Duodenal mucosa (tissue), 2 donors: ENCODE results near the gene PRKAG3.

Source experiments
- H3K27ac ChIP-seq: one replicate; pipeline ENCODE4 v1.7.0; 2013; ENCODE audit warnings: low read depth, low read length
- H3K27me3 ChIP-seq, 2 donors: one replicate each; pipeline ENCODE4 v1.7.0; 2013; ENCODE audit warnings: low read length in 2 of 2, control low read depth in 1 of 2; ENCODE audit not compliant: insufficient read depth in 2 of 2, control insufficient read depth in 1 of 2
- H3K36me3 ChIP-seq, 2 donors: one replicate each; pipeline ENCODE4 v1.7.0; 2013; ENCODE audit warnings: low read length in 2 of 2, control low read depth in 1 of 2; ENCODE audit not compliant: insufficient read depth in 2 of 2, control insufficient read depth in 1 of 2
- H3K4me1 ChIP-seq, 2 donors: one replicate each; pipeline ENCODE4 v1.7.0; 2013; ENCODE audit warnings: low read length in 2 of 2, control low read depth in 1 of 2; ENCODE audit not compliant: insufficient read depth in 2 of 2, control insufficient read depth in 1 of 2
- H3K4me3 ChIP-seq, 2 donors: one replicate each; pipeline ENCODE4 v1.7.0; 2013; ENCODE audit warnings: low read length in 2 of 2, low read depth in 1 of 2
- H3K9ac ChIP-seq, 2 donors: one replicate each; pipeline ENCODE4 v1.7.0; 2013; ENCODE audit warnings: low read length in 2 of 2, low read depth in 1 of 2
- H3K9me3 ChIP-seq, 2 donors: one replicate each; pipeline ENCODE4 v1.7.0; 2013; ENCODE audit warnings: low read length in 2 of 2, control low read depth in 1 of 2; ENCODE audit not compliant: control insufficient read depth in 1 of 2

PRKAG3 gene

GRCh38 chr2:218815244-218815637, 16.4 kb downstream of the PRKAG3 start:
- Histone ChIP-seq H3K4me1 (peaks cover 12 to 14% of the 10 kb centered on the region in 2 donors), H3K9ac (no peak overlapping the region), H3K9me3 (no peaks in the 10 kb centered on the region), H3K27ac (no peak overlapping the region), H3K27me3 (no peaks in the 10 kb centered on the region), H3K36me3 (peaks cover 20 to 54% of the 10 kb centered on the region in 2 donors), H3K4me3 (no peak overlapping the region)

DNA sequence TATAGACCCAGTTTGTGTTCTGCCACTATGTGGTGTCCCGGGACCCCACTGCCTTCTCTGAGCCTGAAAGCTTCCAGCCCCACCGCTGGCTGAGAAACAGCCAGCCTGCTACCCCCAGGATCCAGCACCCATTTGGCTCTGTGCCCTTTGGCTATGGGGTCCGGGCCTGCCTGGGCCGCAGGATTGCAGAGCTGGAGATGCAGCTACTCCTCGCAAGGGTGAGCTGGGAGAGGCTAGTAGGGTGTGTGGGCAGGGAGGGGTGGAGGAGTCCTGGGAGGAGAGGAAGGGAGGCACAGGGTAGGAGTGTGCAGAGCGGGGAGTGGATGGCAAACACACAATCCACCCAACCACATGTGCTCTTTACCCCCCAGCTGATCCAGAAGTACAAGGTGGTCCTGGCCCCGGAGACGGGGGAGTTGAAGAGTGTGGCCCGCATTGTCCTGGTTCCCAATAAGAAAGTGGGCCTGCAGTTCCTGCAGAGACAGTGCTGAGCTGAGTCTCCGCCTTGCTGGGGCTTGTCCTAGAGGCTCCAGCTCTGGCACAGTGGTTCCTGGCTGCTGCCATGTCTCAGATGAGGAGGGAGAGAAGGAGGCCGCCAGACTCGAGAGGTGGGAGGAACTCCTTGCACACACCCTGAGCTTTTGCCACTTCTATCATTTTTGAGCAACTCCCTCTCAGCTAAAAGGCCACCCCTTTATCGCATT, 16.9 kb downstream of the PRKAG3 start:
- no peak overlapping the region for H3K27ac ChIP-seq
- H3K9ac ChIP-seq = peak overlapping the region in 1 of 2 donors; percentile 17
- H3K4me3 ChIP-seq = peak overlapping the region in 1 of 2 donors; percentile 37
- H3K4me1 ChIP-seq = peaks cover 12 to 14% of the 10 kb centered on the region in 2 donors
- no peaks in the 10 kb centered on the region for H3K9me3 ChIP-seq
- peaks cover 20 to 54% of the 10 kb centered on the region in 2 donors for H3K36me3 ChIP-seq
- no peaks in the 10 kb centered on the region for H3K27me3 ChIP-seq

- peaks cover 12 to 14% of the 10 kb centered on the region in 2 donors for H3K4me1 ChIP-seq
- H3K27me3 ChIP-seq = no peaks in the 10 kb centered on the region
- peak overlapping the region in 1 of 2 donors; percentile 17 for H3K9ac ChIP-seq
- peak overlapping the region in 1 of 2 donors; percentile 37 for H3K4me3 ChIP-seq
- H3K27ac ChIP-seq = no peak overlapping the region
- H3K36me3 ChIP-seq = peaks cover 20 to 53% of the 10 kb centered on the region in 2 donors
- no peaks in the 10 kb centered on the region for H3K9me3 ChIP-seq
Measured at GRCh38 chr2:218813771-218814460, 17.7 kb downstream of the PRKAG3 start.

DNA sequence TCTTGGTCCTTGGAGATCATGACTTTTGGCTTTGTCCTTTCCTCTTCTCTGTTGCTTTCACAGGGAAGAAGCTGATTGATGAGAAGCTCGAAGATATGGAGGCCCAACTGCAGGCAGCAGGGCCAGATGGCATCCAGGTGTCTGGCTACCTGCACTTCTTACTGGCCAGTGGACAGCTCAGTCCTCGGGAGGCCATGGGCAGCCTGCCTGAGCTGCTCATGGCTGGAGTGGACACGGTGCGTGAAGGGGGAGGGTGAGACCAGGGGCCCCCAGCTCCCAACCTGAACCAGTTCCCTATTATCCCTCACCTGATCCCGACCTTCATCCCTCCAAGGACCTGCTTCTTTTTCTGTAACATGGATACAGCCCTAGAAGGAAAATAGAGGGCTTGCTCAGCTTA, 18.7 kb downstream of the PRKAG3 start:
- no peak overlapping the region for H3K4me3 ChIP-seq
- peaks cover 12 to 14% of the 10 kb centered on the region in 2 donors for H3K4me1 ChIP-seq
- no peaks in the 10 kb centered on the region for H3K27me3 ChIP-seq
- H3K9me3 ChIP-seq = no peaks in the 10 kb centered on the region
- H3K36me3 ChIP-seq = peaks cover 20 to 43% of the 10 kb centered on the region in 2 donors
- no peak overlapping the region for H3K27ac ChIP-seq
- H3K9ac ChIP-seq = no peak overlapping the region

GRCh38 chr2:218812096-218812815, 19.3 kb downstream of the PRKAG3 start:
- H3K4me1 ChIP-seq = peaks cover 12 to 14% of the 10 kb centered on the region in 2 donors
- peaks cover 20 to 39% of the 10 kb centered on the region in 2 donors for H3K36me3 ChIP-seq
- H3K4me3 ChIP-seq = no peak overlapping the region
- no peak overlapping the region for H3K27ac ChIP-seq
- H3K9ac ChIP-seq = no peak overlapping the region
- no peaks in the 10 kb centered on the region for H3K9me3 ChIP-seq
- H3K27me3 ChIP-seq = no peaks in the 10 kb centered on the region

DNA sequence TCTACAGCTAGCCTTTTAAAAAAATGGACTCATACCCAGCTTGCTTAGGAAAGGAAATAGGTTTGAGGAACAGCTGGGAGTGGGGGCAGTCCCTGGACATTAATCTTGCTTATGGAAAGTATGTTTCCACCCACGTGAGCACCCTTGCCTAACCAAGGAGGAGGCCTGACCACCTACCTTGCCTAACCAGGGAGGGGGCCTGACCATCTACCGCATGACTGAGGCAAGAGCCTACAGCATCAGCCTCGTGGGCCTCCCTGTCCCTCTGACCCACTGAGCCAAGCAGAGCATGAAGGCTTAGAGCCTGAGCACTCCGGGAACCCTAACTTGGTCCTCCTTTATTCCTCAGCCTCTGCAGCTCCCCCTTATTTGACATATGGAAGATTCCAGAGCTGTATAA, 20.2 kb downstream of the PRKAG3 start:
- no peak overlapping the region for H3K27ac ChIP-seq
- H3K27me3 ChIP-seq = no peaks in the 10 kb centered on the region
- H3K4me1 ChIP-seq = peaks cover 12 to 14% of the 10 kb centered on the region in 2 donors
- H3K9me3 ChIP-seq = no peaks in the 10 kb centered on the region
- H3K9ac ChIP-seq = no peak overlapping the region
- peaks cover 20 to 34% of the 10 kb centered on the region in 2 donors for H3K36me3 ChIP-seq
- no peak overlapping the region for H3K4me3 ChIP-seq

- Histone ChIP-seq H3K36me3 (peaks cover 13 to 23% of the 10 kb centered on the region in 2 donors), H3K4me1 (peaks cover 12 to 14% of the 10 kb centered on the region in 2 donors), H3K9ac (no peak overlapping the region), H3K4me3 (no peak overlapping the region), H3K9me3 (no peaks in the 10 kb centered on the region), H3K27me3 (no peaks in the 10 kb centered on the region), H3K27ac (no peak overlapping the region)
Measured at GRCh38 chr2:218810256-218810655, 21.3 kb downstream of the PRKAG3 start.

GRCh38 chr2:218809515-218809914, 22.1 kb downstream of the PRKAG3 start:
- Histone ChIP-seq H3K9ac (no peak overlapping the region), H3K4me1 (peaks cover 8 to 10% of the 10 kb centered on the region in 2 donors), H3K36me3 (peaks cover 7 to 18% of the 10 kb centered on the region in 2 donors), H3K27ac (no peak overlapping the region), H3K4me3 (no peak overlapping the region), H3K9me3 (peaks cover 0 to 5% of the 10 kb centered on the region in 2 donors), H3K27me3 (no peaks in the 10 kb centered on the region)

DNA sequence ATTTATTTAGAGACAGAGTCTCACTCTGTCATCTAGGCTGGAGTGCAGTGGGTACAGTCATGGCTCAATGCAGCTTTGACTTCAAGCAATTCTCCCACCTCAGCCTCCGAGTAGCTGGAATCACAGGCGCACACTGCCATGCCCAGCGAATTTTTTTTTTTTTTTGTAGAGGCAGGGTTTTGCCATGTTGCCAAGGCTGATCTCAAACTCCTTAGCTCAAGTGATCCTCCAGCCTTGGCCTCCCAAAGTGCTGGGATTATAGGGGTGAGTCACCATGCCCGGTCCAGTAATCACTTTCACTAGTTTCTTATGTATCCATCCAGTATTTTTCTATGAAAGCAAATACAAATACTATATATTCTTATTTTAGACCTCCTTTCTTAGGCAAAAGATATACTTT, 24.0 kb downstream of the PRKAG3 start:
- no peaks in the 10 kb centered on the region for H3K27me3 ChIP-seq
- H3K4me3 ChIP-seq = no peak overlapping the region
- H3K36me3 ChIP-seq = peaks cover 2 to 10% of the 10 kb centered on the region in 2 donors
- H3K27ac ChIP-seq = no peak overlapping the region
- no peak overlapping the region for H3K9ac ChIP-seq
- H3K9me3 ChIP-seq = peaks cover 0 to 11% of the 10 kb centered on the region in 2 donors
- H3K4me1 ChIP-seq = no peaks in the 10 kb centered on the region
